IMR-90 (cell line): ENCODE data around the gene MRPS15.
A peak's percentile ranks its signal among the peaks of the same experiment; 100 is the strongest.

ENCODE experiments used
- BHLHE40 ChIP-seq: fragments of 150-350 bp; IDR thresholded peaks from 2 replicates; pipeline ENCODE4 v1.6.1; 2016; ENCODE audit warnings: mild to moderate bottlenecking, low read depth, low read length
- CEBPB ChIP-seq: IDR thresholded peaks from 2 replicates; pipeline ENCODE4 v1.6.1; 2012; ENCODE audit warnings: low read depth, low read length, improper control_type of control experiment
- CHD1 ChIP-seq: IDR thresholded peaks from 2 replicates; pipeline ENCODE4 v1.6.1; 2012; ENCODE audit warnings: low read depth, low read length, improper control_type of control experiment
- CTCF ChIP-seq: conservative IDR thresholded peaks from 2 replicates; pipeline ENCODE4 v1.5.1; 2012; ENCODE audit warnings: mild to moderate bottlenecking, low read depth, low read length, improper control_type of control experiment
- ELK1 ChIP-seq: fragments of 150-350 bp; IDR thresholded peaks from 2 replicates; pipeline ENCODE4 v1.6.1; 2016; ENCODE audit warnings: low read depth, mild to moderate bottlenecking, low read length, moderate library complexity, borderline replicate concordance
- MAFK ChIP-seq: IDR thresholded peaks from 2 replicates; pipeline ENCODE4 v1.6.1; 2012; ENCODE audit warnings: low read depth, low read length, improper control_type of control experiment
- MAZ ChIP-seq: IDR thresholded peaks from 2 replicates; pipeline ENCODE4 v1.6.1; 2012; ENCODE audit warnings: low read depth, mild to moderate bottlenecking, low read length, improper control_type of control experiment, moderate library complexity, borderline replicate concordance
- MXI1 ChIP-seq: IDR thresholded peaks from 2 replicates; pipeline ENCODE4 v1.6.1; 2012; ENCODE audit warnings: low read depth, mild to moderate bottlenecking, low read length, moderate library complexity, borderline replicate concordance
- POLR2A ChIP-seq: IDR thresholded peaks from 2 replicates; pipeline ENCODE4 v1.6.1; 2012; ENCODE audit warnings: mild to moderate bottlenecking, low read depth, low read length
- RAD21 ChIP-seq: IDR thresholded peaks from 2 replicates; pipeline ENCODE4 v1.6.1; 2012; ENCODE audit warnings: low read length, improper control_type of control experiment
- RCOR1 ChIP-seq: IDR thresholded peaks from 2 replicates; pipeline ENCODE4 v1.6.1; 2012; ENCODE audit warnings: mild to moderate bottlenecking, low read length, improper control_type of control experiment; ENCODE audit not compliant: insufficient replicate concordance
- RFX5 ChIP-seq: IDR thresholded peaks from 2 replicates; pipeline ENCODE4 v1.8.0; 2012; ENCODE audit warnings: low read depth, mild to moderate bottlenecking, low read length, moderate library complexity
- USF2 ChIP-seq: fragments of 150-350 bp; IDR thresholded peaks from 2 replicates; pipeline ENCODE4 v1.6.1; 2017; ENCODE audit warnings: mild to moderate bottlenecking, antibody characterized with exemption, low read length, low read depth

- TF ChIP-seq MAFK (no peak), POLR2A (no peak), RCOR1 (no peak), CTCF (no peak), BHLHE40 (0 out of 2 replicates have a peak, but pooled peaks have one; percentile 5), RFX5 (no peak), CEBPB (no peak), CHD1 (no peak), MAZ (no peak), USF2 (no peak), RAD21 (no peak), MXI1 (no peak), ELK1 (no peak)
These were observed 38.4 kb downstream of the MRPS15 start for GRCh38 chr1:36425791-36426190.
